HEK293T (cell line): Measurements from ENCODE around the gene ADH1C.
"Not testable (repeated sequence)": the region's sequence is repeated elsewhere in the genome, so short reads cannot be mapped to it uniquely, and the experiment has no call there.

Experiments used
- CTCF ChIA-PET: fragments of 350-600 bp; formaldehyde crosslinking; extraction: SDS; loops from one replicate; lab custom pipeline; 2021; ENCODE audit warnings: antibody characterized with exemption, inconsistent platforms; lab: Yijun Ruan, JAX
- POLR2A ChIA-PET: fragments of 350-600 bp; formaldehyde crosslinking; extraction: SDS; loops from one replicate; lab custom pipeline; 2020; ENCODE audit warnings: antibody characterized with exemption, inconsistent platforms; lab: Yijun Ruan, JAX
- DNase-seq: peaks from one replicate; pipeline ENCODE4 v3.0.0; 2012; ENCODE audit warnings: mixed read lengths; ENCODE audit errors: extremely low spot score
- ARNT ChIP-seq: fragments of 450-650 bp; IDR thresholded peaks from 2 replicates; pipeline ENCODE4 v1.6.1; 2017; ENCODE audit warnings: mild to moderate bottlenecking
- BHLHE40 ChIP-seq: fragments of 450-650 bp; IDR thresholded peaks from 2 replicates; pipeline ENCODE4 v1.6.1; 2016; ENCODE audit warnings: mild to moderate bottlenecking, moderate library complexity, borderline replicate concordance
- CTBP1 ChIP-seq: fragments of 450-650 bp; IDR thresholded peaks from 2 replicates; pipeline ENCODE4 v1.6.1; 2016; ENCODE audit warnings: borderline replicate concordance
- ELF4 ChIP-seq: fragments of 450-650 bp; IDR thresholded peaks from 2 replicates; pipeline ENCODE4 v1.6.1; 2017; ENCODE audit warnings: antibody characterized with exemption
- FOXA1 ChIP-seq: fragments of 450-650 bp; IDR thresholded peaks from 2 replicates; pipeline ENCODE4 v1.6.1; 2016; ENCODE audit warnings: mild to moderate bottlenecking
- FOXK2 ChIP-seq: fragments of 450-650 bp; IDR thresholded peaks from 2 replicates; pipeline ENCODE4 v1.6.1; 2016; ENCODE audit warnings: mild to moderate bottlenecking
- FOXM1 ChIP-seq: fragments of 450-650 bp; IDR thresholded peaks from 2 replicates; pipeline ENCODE4 v1.6.1; 2017; ENCODE audit warnings: mild to moderate bottlenecking, borderline replicate concordance
- HDGF ChIP-seq: fragments of 450-650 bp; IDR thresholded peaks from 2 replicates; pipeline ENCODE4 v1.6.1; 2017; ENCODE audit warnings: antibody characterized with exemption, borderline replicate concordance
- L3MBTL2 ChIP-seq: fragments of 450-650 bp; conservative IDR thresholded peaks from 2 replicates; pipeline ENCODE4 v1.6.1; 2016; ENCODE audit warnings: mild to moderate bottlenecking
- LEF1 ChIP-seq: fragments of 450-650 bp; IDR thresholded peaks from 2 replicates; pipeline ENCODE4 v1.6.1; 2017; ENCODE audit warnings: mild to moderate bottlenecking, borderline replicate concordance
- NFRKB ChIP-seq: fragments of 450-650 bp; IDR thresholded peaks from 2 replicates; pipeline ENCODE4 v1.6.1; 2016; ENCODE audit warnings: mild to moderate bottlenecking, moderate library complexity
- PKNOX1 ChIP-seq: fragments of 450-650 bp; IDR thresholded peaks from 2 replicates; pipeline ENCODE4 v1.6.1; 2016
- SP1 ChIP-seq: fragments of 450-650 bp; IDR thresholded peaks from 2 replicates; pipeline ENCODE4 v1.6.1; 2017
- SUZ12 ChIP-seq: fragments of 450-650 bp; IDR thresholded peaks from 2 replicates; pipeline ENCODE4 v1.6.1; 2016; ENCODE audit warnings: mild to moderate bottlenecking
- TARDBP ChIP-seq: fragments of 450-650 bp; IDR thresholded peaks from 2 replicates; pipeline ENCODE4 v1.6.1; 2016
- ZNF384 ChIP-seq: fragments of 450-650 bp; IDR thresholded peaks from 2 replicates; pipeline ENCODE4 v1.6.1; 2016

The ADH1C gene

GRCh38 chr4:99321241-99322191, 31.0 kb downstream of the ADH1C start, which contains the start of gene ADH1B:
ADH1B (minus strand) TSS chr4:99321401; CDS start chr4:99321331, 70 bp downstream.
- POLR2A ChIA-PET: no interaction called here
- no peak for DNase-seq
- CTCF ChIA-PET: no interaction called here
- TF ChIP-seq FOXK2 (no peak), ZNF384 (no peak), FOXM1 (no peak), PKNOX1 (no peak), CTBP1 (no peak), TARDBP (no peak), BHLHE40 (no peak), SUZ12 (no peak), FOXA1 (no peak), ARNT (no peak)

GRCh38 chr4:99317811-99318210, 34.7 kb downstream of the ADH1C start:
- POLR2A ChIA-PET, CTCF ChIA-PET, DNase-seq: not testable (repeated sequence)

- TF ChIP-seq ZNF384 (no peak), NFRKB (no peak), SP1 (no peak), BHLHE40 (no peak), HDGF (no peak), FOXM1 (no peak), CTBP1 (no peak), ARNT (no peak), PKNOX1 (no peak), LEF1 (no peak), TARDBP (no peak), ELF4 (no peak), FOXA1 (no peak), L3MBTL2 (no peak)
- CTCF ChIA-PET: no interaction called here
- no peak for DNase-seq
- POLR2A ChIA-PET: no interaction called here
These were observed 35.2 kb downstream of the ADH1C start for GRCh38 chr4:99317354-99317753.

- POLR2A ChIA-PET: no interaction called here
- CTCF ChIA-PET: no interaction called here
- TF ChIP-seq SUZ12: no peak
- TF ChIP-seq BHLHE40: no peak
- TF ChIP-seq L3MBTL2: no peak
- TF ChIP-seq NFRKB: no peak
- TF ChIP-seq TARDBP: no peak
- no peak for TF ChIP-seq ARNT
- DNase-seq: no peak
These were observed 36.7 kb downstream of the ADH1C start for GRCh38 chr4:99315839-99316238.

- ChIA-PET CTCF (no interaction called here), POLR2A (no interaction called here)
- TF ChIP-seq LEF1 (no peak), ZNF384 (no peak), BHLHE40 (no peak), L3MBTL2 (no peak), ELF4 (no peak), CTBP1 (no peak), HDGF (no peak), FOXA1 (no peak), FOXK2 (no peak), FOXM1 (no peak), SP1 (no peak), NFRKB (no peak), PKNOX1 (no peak), TARDBP (no peak), ARNT (no peak), SUZ12 (no peak)
- no peak for DNase-seq
These were observed 38.3 kb downstream of the ADH1C start for GRCh38 chr4:99314211-99314610.

- POLR2A ChIA-PET: no interaction called here
- CTCF ChIA-PET: no interaction called here
- TF ChIP-seq FOXM1: no peak
- TF ChIP-seq NFRKB: no peak
- no peak for TF ChIP-seq SP1
- TF ChIP-seq LEF1: no peak
- TF ChIP-seq HDGF: no peak
- no peak for TF ChIP-seq FOXK2
- no peak for TF ChIP-seq CTBP1
- no peak for TF ChIP-seq PKNOX1
- TF ChIP-seq ELF4: no peak
- no peak for TF ChIP-seq ARNT
- no peak for TF ChIP-seq L3MBTL2
- no peak for TF ChIP-seq BHLHE40
- no peak for TF ChIP-seq TARDBP
- TF ChIP-seq SUZ12: no peak
- TF ChIP-seq FOXA1: no peak
- TF ChIP-seq ZNF384: no peak
- no peak for DNase-seq
These were observed 42.2 kb downstream of the ADH1C start for GRCh38 chr4:99310389-99310788.
